GM18505 (cell line): Measurements from ENCODE around the gene SCD5.
A peak's percentile ranks its signal among the peaks of the same experiment; 100 is the strongest.

Experiments used
- ATAC-seq: cut with Tn5 transposase; IDR thresholded peaks from one replicate; pipeline ENCODE4 v1.9.1; 2021; ENCODE audit not compliant: unreplicated experiment
- POLR2A ChIP-seq: IDR thresholded peaks from 4 replicates; pipeline ENCODE4 v1.6.1; 2011; ENCODE audit warnings: borderline replicate concordance; ENCODE audit not compliant: insufficient read depth, insufficient read length; ENCODE audit errors: extremely low read depth

The SCD5 gene

GRCh38 chr4:82810176-82810575, 11.6 kb upstream of the SCD5 start:
- TF ChIP-seq POLR2A, result no peak
- ATAC-seq, result no peak

DNA sequence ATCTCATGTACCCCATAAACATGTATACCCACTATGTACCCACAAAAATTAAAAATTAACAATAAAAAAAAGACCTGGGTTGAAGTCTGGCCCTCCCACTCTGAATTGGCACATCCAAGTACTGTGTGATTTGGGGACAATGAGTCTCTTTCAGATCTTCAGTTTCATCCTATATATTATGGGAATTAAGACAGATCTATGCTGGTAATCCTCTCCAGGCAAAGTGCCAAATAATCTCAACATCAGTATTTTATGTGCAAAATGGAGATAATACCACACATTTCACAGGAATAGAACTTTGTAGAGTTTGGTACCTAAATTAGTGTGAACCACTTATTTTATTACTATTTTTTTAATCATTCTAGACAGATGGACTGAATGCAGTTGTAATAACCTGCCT, 11.0 kb upstream of the SCD5 start:
- no peak for ATAC-seq
- TF ChIP-seq POLR2A, result no peak

DNA sequence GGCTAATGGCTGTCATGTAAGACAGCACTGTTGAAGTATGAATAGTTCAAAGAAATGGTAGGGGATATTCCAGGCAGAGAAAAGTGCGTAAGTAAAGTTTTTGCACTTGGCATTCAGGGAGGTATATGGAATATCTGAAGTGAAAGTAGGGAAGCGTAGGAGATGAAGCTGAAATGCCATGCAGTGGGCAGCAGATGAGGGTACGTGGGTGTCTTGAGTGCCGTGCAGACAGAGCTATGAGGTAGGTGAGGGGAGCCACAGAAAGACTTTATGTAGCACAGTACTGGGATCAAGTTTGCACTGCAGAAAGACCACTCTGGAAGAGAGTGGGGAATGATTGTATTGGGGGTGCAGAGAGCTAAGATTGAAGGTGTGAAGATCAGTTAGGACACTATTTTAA, 5.2 kb upstream of the SCD5 start:
- ATAC-seq, result no peak
- TF ChIP-seq POLR2A, result no peak

DNA sequence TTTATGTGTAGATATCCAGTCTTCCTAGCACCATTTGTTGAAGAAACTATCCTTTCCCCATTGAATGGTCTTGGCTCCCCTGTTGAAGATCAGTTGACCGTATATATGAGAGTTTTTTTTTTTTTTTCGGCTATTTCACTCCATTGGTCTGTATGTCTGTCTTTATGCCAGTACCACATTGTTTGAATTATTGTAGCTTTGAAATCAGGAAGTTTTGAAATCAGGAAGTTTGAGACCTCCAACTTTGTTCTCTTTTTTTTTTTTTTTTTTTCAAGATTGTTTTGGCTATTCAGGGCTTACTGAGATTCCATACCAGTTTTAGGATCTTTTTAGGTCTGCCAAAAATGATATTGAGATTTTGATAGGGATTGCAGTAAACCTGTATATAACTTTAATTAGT, 4.3 kb upstream of the SCD5 start:
- TF ChIP-seq POLR2A, result no peak

DNA sequence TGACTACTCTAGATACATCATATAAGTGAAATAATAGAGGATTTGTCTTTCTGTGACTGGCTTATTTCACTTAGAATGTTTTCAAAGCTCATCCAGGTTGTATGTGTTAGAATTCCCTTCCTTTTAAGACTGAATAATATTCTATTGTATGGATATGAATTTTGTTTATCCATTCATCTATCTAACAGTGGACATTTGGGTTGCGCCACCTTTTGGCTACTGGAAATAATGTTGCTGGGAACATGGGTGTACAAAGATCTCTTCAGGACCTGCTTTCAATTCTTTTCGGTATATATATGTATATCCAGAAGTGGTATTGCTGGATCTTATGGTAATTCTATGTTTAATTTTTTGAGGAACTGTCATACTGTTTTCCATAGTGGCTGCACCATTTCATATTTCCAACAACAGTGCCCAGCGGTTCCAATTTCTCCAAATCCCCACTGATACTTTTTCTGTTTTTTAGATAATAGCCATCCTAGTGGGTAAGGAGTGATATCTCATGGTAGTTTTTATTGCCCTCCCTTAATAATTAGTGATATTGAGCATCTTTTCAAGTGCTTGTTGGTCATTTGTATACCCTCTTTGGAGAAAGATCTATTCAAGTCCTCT, 3.4 kb upstream of the SCD5 start:
- TF ChIP-seq POLR2A, result no peak
- ATAC-seq, result no peak

More for the DNA sequence above, 4.3 kb upstream of the SCD5 start:
- ATAC-seq, result no peak

GRCh38 chr4:82799006-82799881, 648 bp upstream of the SCD5 start:
- TF ChIP-seq POLR2A, result no peak
- peak; percentile 27 for ATAC-seq

DNA sequence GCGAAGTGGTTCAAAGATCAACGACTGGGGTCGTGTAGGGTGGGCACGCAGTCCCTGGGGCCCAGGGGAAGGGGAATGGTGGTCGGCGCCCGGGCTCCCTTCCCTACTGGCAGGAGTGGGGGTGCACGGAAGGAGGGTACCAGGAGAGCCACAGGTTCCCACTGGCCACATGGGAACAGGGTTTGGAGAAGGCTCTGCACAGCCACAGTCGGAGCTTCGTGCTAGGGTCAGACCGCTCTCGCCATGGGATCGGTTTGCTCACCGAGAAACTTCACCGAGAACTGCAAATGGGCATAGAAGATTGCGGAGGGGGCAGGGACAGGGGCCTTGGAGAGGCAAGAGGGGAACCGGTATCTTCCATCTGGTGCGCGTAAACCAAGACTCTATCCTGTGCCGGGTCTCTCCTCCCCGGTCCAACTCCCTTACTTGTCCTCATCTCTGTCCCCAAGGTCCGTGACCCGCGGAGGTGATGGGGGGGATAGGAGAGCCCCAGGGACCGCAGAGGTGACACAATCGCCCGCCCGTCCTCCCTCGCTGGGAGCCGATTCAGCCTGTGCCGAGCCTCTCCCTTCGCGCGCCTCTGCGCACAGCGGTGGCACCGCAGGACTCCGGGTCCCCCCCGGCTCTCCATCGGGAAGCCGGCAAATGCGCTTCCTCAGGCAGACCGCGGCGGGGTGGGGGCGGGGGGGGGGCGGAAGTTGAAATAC, 1.0 kb downstream of the SCD5 start:
- no peak for ATAC-seq
- no peak for TF ChIP-seq POLR2A

DNA sequence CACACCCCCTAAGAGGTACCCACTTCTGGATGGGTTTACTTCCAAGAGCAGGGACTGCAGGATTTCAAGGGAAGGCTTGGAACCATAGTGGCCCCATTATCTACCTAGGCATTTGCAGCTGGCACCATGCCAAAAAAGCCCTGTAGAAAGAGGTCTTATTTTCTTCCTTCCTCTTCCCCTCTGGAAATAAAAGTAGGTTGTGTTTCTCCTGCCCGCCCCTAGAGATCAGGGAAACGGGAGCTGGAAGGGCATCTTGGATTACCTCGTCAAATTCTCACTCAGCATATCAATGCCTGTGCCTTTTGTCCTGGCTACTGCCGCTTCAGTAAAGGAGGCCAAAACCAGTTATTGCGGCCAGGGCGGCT, 1.6 kb downstream of the SCD5 start:
- no peak for ATAC-seq

GRCh38 chr4:82792912-82793649, 5.5 kb downstream of the SCD5 start:
- no peak for TF ChIP-seq POLR2A
- ATAC-seq, result no peak

More for the DNA sequence above, 1.6 kb downstream of the SCD5 start:
- no peak for TF ChIP-seq POLR2A

DNA sequence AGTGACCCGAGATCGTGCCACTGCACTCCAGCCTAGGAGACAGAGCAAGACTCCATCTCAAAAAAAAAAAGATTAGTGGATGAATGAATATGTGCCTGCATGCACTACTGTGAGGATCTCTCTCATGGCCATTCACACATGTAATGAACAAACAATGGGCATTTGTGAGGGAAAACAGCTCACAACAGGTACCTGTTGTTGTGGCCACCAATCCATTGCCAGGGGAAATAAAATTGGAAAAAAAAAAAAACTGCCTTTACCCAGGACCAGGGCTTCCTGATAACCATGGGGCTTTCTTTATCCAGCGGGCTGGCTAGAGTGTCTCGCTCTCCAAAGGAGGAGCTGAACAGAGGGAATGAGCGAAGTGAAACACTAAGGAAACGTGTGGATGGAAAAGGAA, 7.4 kb downstream of the SCD5 start:
- ATAC-seq, result no peak
- no peak for TF ChIP-seq POLR2A

DNA sequence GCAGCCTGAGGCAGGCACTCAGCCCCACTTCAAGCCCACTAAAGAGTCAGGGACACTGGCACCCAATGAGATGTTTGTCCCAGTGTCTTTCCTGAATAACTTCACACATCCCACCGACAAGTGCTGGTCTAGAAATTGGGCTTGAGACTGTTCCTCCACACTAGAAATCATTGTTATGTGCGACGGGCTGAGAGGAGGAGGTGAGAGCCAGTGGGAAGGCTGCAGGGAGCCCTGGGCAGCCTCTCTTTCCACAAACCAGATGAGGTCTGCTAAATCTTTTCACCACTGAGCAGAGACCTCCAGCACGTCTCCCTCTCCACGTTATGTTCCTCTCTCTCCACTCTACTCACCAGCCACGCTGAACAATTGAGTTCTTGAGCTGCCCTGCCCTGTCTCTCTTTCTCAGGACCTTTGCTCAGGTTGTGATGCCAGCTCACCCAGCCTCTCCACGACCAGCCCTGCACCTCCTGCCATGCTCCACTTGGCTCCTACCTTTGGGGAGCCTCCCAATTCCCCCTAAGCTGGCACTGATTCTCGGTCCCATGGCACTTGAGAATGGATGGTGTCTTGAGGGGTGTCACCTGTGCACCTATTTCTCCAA, 8.4 kb downstream of the SCD5 start:
- no peak for TF ChIP-seq POLR2A
- ATAC-seq, result no peak

GRCh38 chr4:82789025-82789776, 9.4 kb downstream of the SCD5 start:
- no peak for TF ChIP-seq POLR2A
- no peak for ATAC-seq
